Epidermal melanocyte (primary cell): Measurements from ENCODE around the gene CCDC6.
"Not testable (repeated sequence)": the region's sequence is repeated elsewhere in the genome, so short reads cannot be mapped to it uniquely, and the experiment has no call there.

Experiments used
- DNase-seq: peaks from one replicate; pipeline ENCODE4 v3.0.0; 2011; ENCODE audit warnings: low spot score; ENCODE audit not compliant: insufficient read length

Gene CCDC6

DNA sequence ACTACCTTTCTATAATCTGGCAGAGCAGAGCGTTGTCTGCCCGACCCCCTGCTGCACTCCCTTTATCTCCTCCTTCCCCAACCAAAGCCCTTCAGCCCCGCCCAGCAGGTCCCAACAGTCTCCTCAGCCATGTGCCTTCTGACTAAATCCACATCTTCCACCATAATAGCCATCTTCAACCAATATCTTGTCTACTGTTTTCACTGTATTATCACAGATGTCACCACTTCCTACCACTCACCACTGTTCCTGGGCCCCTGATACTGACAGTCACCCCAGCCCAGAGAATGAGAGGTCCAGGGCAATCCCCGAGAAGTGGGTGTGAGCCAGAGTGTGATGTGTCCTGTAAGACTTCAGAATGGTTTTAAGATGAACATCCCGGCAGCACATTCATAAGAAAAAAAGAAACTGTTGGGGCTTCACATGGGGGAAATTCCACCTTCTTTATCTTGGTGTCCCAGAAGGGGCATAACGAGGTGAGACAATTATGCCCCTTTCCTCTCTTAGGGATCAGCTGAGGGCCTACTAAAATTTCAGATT is 25.3 kb downstream of the CCDC6 start:
- DNase-seq: no peak

GRCh38 chr10:59880019-59880717 is 26.2 kb downstream of the CCDC6 start:
- DNase-seq: no peak

GRCh38 chr10:59879363-59879913 is 26.9 kb downstream of the CCDC6 start:
- no peak for DNase-seq

DNA sequence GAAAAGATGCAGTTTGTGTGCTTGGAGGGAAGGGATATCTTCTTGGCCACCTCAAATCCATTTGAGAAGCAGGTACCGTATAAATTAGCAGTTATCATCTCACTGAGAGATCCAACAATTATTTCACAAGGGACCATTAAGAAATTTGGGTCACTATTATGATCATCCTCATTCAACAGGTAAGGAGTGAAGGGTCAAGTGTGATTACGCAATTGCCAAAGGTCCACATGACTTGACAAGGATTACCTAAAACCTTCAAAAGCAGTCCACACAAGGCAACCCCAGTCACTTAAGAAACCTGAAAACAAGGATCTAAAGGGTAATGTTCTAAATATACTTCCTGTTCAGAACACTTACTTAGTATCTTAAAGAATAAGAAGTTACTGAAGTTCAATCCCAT is 27.4 kb downstream of the CCDC6 start:
- no peak for DNase-seq

DNA sequence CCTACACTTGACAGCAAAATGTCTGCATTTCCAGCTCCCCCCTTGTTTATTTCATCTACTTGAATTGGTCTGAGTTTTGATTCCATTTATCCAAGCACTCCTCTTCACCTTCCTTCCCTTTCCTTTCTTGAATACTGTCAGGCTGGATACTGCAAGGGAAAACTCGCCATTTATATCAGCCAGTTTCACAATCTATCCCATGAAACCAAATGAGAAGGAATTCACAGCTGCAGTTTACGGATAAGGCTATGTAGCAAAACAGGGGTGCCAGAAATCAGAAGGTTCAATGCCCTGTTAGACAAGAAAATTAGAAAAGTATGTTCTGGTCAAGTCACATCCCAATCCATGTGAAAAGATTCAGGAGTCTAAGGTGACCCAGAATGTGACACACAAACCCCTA is 28.1 kb downstream of the CCDC6 start:
- DNase-seq: no peak

DNA sequence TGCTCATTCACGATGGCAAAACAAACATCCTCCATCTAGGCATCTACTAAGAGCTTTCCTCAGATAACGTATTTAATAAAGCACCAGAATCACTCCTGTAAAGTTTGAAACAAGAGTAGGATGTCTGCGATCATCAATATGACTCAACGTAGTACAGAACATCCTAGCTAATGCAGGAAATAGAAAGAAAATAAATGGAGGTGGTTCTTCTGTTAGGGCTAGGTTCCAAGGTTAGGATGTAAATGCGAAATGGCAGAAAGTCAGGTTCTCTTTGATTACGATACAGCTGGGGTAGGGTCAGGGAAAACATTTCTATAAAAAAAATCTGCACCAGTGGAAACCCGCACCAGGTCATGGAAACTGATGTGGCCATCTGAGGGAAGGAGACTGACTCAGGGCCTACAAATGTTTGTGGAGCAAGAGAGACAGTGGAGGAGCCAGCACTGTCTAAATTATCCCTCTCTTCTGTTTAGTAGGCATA is 29.1 kb downstream of the CCDC6 start:
- no peak for DNase-seq

DNA sequence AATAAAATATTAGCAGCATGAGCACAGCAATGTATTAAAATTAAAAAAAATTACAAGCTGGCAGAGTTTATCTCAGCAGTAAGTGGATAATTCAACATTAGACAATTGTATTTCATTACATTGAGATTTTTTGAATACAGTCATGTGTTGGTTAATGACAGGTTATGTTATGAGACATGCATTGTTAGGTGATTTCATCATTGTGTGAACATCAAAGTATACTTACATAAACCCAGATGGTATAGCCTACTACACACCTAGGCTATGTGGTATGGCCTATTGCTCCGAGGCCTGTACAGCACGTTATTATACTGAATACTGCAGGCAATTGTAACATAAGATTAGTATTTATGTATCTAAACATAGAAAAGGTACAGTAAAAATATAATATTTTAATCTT is 29.7 kb downstream of the CCDC6 start:
- DNase-seq: no peak

DNA sequence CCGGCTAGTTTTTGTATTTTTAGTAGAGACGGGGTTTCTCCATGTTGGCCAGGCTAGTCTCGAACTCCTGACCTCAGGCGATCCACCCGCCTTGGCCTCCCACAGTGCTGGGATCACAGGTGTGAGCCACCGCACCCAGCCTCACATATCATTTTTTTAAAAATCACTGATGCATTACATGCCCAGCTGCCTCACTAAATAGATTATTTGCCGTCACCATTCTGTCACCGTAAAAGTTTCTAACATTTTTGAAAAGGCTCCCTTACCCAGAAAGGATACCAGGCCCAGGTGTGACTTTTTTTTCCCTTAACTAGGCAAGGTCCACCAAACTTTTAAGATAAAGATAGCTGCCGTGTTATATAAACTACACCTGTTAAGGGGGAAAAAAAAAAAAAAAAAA is 30.1 kb downstream of the CCDC6 start:
- not testable (repeated sequence) for DNase-seq

GRCh38 chr10:59873896-59874295 is 32.5 kb downstream of the CCDC6 start:
- DNase-seq: no peak

DNA sequence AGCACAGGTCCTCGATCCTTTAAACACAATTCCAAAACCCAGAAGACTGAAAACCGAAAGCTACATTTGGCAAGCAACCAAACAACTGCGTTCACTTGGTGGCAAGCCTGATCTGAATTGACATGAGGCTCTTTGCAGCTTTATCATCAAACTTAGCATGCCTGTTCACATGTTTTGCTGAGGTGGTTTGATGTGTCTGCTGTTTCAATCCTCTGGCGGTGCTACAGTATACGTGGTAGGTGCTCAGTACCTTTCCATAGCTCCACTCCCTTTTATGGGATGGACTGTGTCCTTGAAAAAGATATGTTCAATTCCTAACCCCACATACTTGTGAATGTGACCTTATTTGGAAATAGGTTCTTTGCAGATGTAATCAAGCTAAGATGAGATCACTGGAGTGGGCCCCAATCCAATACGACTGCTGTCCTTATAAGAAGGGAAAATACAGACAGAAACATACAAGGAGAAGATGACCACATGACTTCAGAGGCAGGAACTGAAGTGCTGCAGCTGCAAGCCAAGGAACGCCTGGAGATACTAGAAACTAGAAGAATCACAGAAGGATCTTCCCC is 33.4 kb downstream of the CCDC6 start:
- no peak for DNase-seq

DNA sequence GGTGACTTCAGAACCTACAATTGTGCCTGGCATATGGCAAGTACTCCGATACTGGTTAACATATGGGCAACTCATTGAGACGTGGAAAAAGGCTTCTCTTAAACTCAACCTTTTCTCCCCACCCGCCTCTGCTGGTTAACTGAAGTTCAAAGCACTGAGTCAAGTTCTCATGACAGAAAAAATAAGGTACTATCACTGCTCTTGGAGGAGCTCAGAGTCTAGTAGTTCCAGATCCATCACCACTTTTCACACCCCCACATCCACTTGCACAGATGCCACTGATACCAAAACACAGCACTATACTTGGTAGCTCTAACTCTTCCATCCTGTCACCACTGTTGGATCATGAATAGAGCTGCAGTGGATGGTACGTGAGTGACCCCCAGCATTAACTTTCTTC is 36.2 kb downstream of the CCDC6 start:
- DNase-seq: no peak

GRCh38 chr10:59869594-59869940 is 36.8 kb downstream of the CCDC6 start:
- DNase-seq: no peak

DNA sequence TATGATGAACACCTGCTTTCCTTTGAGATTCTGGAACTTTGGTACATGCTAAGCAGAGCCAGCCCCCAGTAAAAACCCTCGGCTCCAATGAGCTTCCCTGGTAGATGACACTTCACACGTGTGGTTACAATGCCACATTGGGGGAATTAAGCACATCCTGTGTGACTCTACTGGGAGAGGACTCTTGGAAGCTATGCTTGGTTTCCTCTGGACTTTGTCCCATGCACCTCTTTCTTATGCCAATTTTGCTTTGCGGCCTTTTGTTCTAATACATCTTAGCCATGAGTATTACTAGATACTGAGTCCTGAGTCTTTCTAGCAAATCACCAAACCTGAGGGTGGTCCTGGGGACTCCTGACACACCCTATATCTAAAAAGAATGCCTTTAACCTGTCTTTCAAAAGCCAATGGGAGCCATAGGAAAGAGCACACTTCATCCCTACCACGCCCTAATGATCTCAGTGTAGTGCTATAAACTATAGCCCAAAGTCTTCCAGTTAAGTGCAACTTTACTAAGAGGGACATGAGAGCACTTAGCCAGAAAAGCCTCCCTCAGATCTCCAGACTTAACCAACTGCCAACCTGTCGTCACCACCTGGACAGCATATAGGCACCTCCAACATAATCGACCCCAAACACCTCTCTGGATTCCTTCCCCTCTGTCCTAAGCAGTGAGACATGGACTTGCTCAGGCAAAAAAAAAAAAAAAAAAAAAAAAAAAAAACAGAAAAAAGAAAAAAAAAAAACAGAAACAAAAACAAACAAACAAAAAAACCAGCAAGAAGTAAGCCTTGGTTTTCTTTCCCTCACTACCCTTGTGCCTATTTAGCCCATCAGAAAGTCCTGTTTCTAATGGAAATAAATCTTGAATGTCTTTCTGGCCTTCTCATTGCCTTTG is 37.4 kb downstream of the CCDC6 start:
- DNase-seq: no peak

DNA sequence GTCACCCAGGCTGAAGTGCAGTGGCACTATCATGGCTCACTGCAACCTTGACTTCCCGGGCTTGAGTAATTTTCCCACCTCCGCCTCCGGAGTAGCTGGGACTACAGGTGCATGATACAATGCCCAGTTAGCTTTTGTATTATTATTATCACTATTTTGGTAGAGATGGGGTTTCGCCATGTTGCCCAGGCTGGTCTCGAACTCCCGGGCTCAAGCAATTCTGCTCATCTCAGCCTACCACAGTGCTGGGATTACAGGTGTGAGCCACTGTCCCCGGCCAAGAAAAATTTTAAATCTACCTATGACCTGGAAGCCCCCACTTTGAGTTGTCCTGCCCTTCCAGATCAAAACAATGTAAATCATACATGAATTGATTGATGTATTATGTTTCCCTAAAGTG is 38.8 kb downstream of the CCDC6 start:
- no peak for DNase-seq

DNA sequence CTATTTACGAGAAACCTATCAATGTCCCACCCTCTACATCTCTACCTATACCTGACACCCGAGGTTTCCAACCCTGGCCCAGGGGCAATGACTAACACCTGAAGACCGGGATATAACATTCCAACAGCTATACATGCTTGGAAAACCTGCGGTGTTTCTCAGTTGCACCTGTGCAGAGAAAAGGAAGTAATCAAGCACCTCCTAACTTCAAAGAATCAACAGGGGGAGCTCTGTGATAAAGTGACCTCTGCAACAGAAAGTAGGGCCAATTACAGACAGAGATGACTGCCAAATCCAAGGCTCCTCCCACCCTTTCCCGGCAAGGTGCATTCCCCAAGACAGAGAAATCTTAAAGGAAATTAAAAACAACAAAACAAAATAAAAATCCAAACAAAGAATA is 41.3 kb downstream of the CCDC6 start:
- no peak for DNase-seq

- no peak for DNase-seq
Observed at GRCh38 chr10:59864141-59864962, 42.0 kb downstream of the CCDC6 start.

- DNase-seq: no peak
Observed at GRCh38 chr10:59859570-59859969, 46.8 kb downstream of the CCDC6 start.

- DNase-seq: no peak
Observed at GRCh38 chr10:59857921-59858320, 48.4 kb downstream of the CCDC6 start.

- DNase-seq: no peak
Observed at GRCh38 chr10:59857049-59857448, 49.3 kb downstream of the CCDC6 start.

DNA sequence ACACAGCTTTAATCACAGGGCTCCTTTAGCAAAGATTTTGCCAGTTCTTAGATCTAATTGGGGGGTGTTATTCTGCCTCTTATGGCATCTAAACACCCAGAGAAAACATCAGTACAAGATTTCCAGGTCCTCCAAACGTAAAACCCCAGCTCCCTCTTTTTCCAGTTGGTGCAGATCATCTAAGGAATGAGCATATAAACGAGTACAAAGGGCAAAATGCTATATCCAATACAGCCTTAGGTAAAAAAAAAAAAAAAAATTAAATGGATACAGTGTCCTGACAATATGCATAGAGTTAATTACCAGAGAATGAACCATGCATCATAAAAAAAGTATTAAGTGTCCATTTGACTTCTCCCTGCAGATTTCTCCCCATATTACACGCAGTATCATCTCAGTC is 50.3 kb downstream of the CCDC6 start:
- no peak for DNase-seq

DNA sequence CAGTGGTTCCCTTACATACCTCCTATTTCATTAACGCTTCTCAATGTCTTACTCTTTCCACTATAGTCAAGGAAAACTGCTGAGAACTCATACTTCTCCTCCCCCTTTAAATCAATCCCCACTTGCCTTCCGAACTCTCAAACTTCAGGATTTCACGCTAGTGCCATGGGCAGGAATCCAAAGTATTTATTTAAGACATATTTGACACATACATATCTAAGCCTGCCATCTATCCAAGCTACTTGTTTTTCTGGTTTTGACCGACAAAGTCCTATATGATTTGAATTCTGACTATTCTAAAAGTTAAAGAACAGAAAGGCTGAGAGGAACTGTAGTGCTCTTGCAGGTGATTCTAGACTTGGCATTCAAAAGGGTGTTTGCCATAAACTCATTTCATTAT is 51.8 kb downstream of the CCDC6 start:
- no peak for DNase-seq
